HEK293 (cell line): Measurements from ENCODE around the gene OSGEPL1.

Experiments
- YY1 ChIP-seq: fragments of 450-650 bp; formaldehyde crosslinking; IDR thresholded peaks from 2 replicates; pipeline ENCODE4 v1.5.1; 2018; ENCODE audit warnings: missing biosample characterization, missing genetic modification characterization
- ZFP37 ChIP-seq: fragments of 450-650 bp; formaldehyde crosslinking; IDR thresholded peaks from 2 replicates; pipeline ENCODE4 v1.5.1; 2016; ENCODE audit warnings: missing biosample characterization, missing genetic modification characterization
- ZNF704 ChIP-seq: fragments of 450-650 bp; formaldehyde crosslinking; IDR thresholded peaks from 2 replicates; pipeline ENCODE4 v1.5.1; 2016; ENCODE audit warnings: missing biosample characterization, missing genetic modification characterization

- TF ChIP-seq YY1 (no peak), ZNF704 (no peak), ZFP37 (tag by site-specific recombination) (no peak)
These were observed at the start of gene OSGEPL1 for GRCh38 chr2:189762551-189763298.
